Neural cell (in vitro differentiated cells): Measurements from ENCODE around the gene XG. TPM values are rescaled to one million over a fixed set of nuclear protein-coding genes. Genes with fewer than 3 reads are reported as not detected.

Experiments used
- H2AFZ ChIP-seq: fragments of 200-600, 300-800 bp; sonication (generic), shearing (Covaris generic); 2 replicates; pipeline ENCODE4 v1.6.0; 2014; ENCODE audit warnings: low read depth, mild to moderate bottlenecking, antibody characterized with exemption, low read length, moderate library complexity
- H3F3A ChIP-seq: fragments of 200-600 bp; shearing (Covaris generic); 2 replicates; pipeline ENCODE4 v1.6.1; 2016; ENCODE audit warnings: mild to moderate bottlenecking, moderate library complexity, mixed read lengths, antibody characterized with exemption, low read length; ENCODE audit not compliant: insufficient read depth, poor library complexity, severe bottlenecking
- H3K27ac ChIP-seq: fragments of 200-600, 300-800 bp; sonication (generic), shearing (Covaris generic); 2 replicates; pipeline ENCODE4 v1.5.1; 2014; ENCODE audit warnings: mild to moderate bottlenecking, low read length, moderate library complexity
- H3K27me3 ChIP-seq: fragments of 300-800, 200-600 bp; sonication (generic), shearing (Covaris generic); 2 replicates; pipeline ENCODE4 v1.6.0; 2014; ENCODE audit warnings: mild to moderate bottlenecking, low read depth, low read length, moderate library complexity; ENCODE audit not compliant: insufficient read depth
- H3K36me3 ChIP-seq: fragments of 300-800, 200-600 bp; sonication (generic), shearing (Covaris generic); 2 replicates; pipeline ENCODE4 v1.5.1; 2014; ENCODE audit warnings: mild to moderate bottlenecking, antibody characterized with exemption, low read length, moderate library complexity; ENCODE audit not compliant: insufficient read depth
- H3K4me2 ChIP-seq: fragments of 300-800, 200-600 bp; sonication (generic), shearing (Covaris generic); 2 replicates; pipeline ENCODE4 v1.6.0; 2014; ENCODE audit warnings: mild to moderate bottlenecking, low read length
- H3K4me3 ChIP-seq: fragments of 300-800, 200-600 bp; sonication (generic), shearing (Covaris generic); 2 replicates; pipeline ENCODE4 v1.5.1; 2014; ENCODE audit warnings: mild to moderate bottlenecking, low read length, moderate library complexity
- H3K79me2 ChIP-seq: fragments of 200-600 bp; shearing (Covaris generic); replicated peaks from 2 replicates; pipeline ENCODE4 v1.6.0; 2014; ENCODE audit warnings: mild to moderate bottlenecking, low read length, moderate library complexity; ENCODE audit not compliant: insufficient read depth
- H3K9ac ChIP-seq: fragments of 300-800, 200-600 bp; sonication (generic), shearing (Covaris generic); 2 replicates; pipeline ENCODE4 v1.6.1; 2016; ENCODE audit warnings: mild to moderate bottlenecking, low read length, mixed read lengths
- H3K9me2 ChIP-seq: fragments of 200-600 bp; shearing (Covaris generic); 2 replicates; pipeline ENCODE4 v1.6.1; 2016; ENCODE audit warnings: mild to moderate bottlenecking, low read length, mixed read lengths; ENCODE audit not compliant: insufficient read depth
- H3K9me3 ChIP-seq: fragments of 200-600, 300-800 bp; sonication (generic), shearing (Covaris generic); 2 replicates; pipeline ENCODE4 v1.6.1; 2016; ENCODE audit warnings: mild to moderate bottlenecking, mixed run types, low read length, moderate library complexity, mixed read lengths
- H4K20me1 ChIP-seq: fragments of 200-600 bp; shearing (Covaris generic); 2 replicates; pipeline ENCODE4 v1.6.1; 2016; ENCODE audit warnings: mild to moderate bottlenecking, mixed run types; ENCODE audit not compliant: insufficient read depth
- EP300 ChIP-seq: fragments of 450-650 bp; conservative IDR thresholded peaks from 2 replicates; pipeline ENCODE4 v1.6.1; 2014; ENCODE audit warnings: antibody characterized with exemption, mild to moderate bottlenecking, moderate library complexity; ENCODE audit not compliant: poor library complexity, severe bottlenecking
- EZH2 ChIP-seq: fragments of 200-600, 300-800 bp; shearing (Covaris generic), sonication (generic); IDR thresholded peaks from 2 replicates; pipeline ENCODE4 v1.6.1; 2014; ENCODE audit warnings: antibody characterized with exemption, low read length, borderline replicate concordance, mild to moderate bottlenecking; ENCODE audit not compliant: insufficient read depth, poor library complexity, severe bottlenecking
- MXI1 ChIP-seq: fragments of 450-650 bp; conservative IDR thresholded peaks from 2 replicates; pipeline ENCODE4 v1.6.1; 2014; ENCODE audit warnings: antibody characterized with exemption, mild to moderate bottlenecking; ENCODE audit not compliant: poor library complexity, severe bottlenecking
- POLR2AphosphoS5 ChIP-seq: IDR thresholded peaks from 2 replicates; pipeline ENCODE4 v1.6.1; 2012
- RAD21 ChIP-seq: fragments of 450-650 bp; conservative IDR thresholded peaks from 2 replicates; pipeline ENCODE4 v1.6.1; 2014; ENCODE audit warnings: antibody characterized with exemption, mild to moderate bottlenecking, moderate library complexity
- SMC3 ChIP-seq: fragments of 450-650 bp; conservative IDR thresholded peaks from 2 replicates; pipeline ENCODE4 v1.6.1; 2014; ENCODE audit warnings: antibody characterized with exemption, mild to moderate bottlenecking, moderate library complexity; ENCODE audit not compliant: poor library complexity
- TAF1 ChIP-seq: IDR thresholded peaks from 2 replicates; pipeline ENCODE4 v1.6.1; 2012; ENCODE audit warnings: low read depth
- polyA plus RNA-seq: library from polyadenylated mRNA; depleted of rRNA; stranded (reverse); fragments of >200 nt; gene quantifications from 2 replicates; pipeline ENCODE4 v1.2.3, GENCODE V29; 2014
- TF ChIP-seq, protein P1 (sequence below): IDR thresholded peaks from 2 replicates; pipeline ENCODE4 v1.6.1; 2012; ENCODE audit warnings: borderline replicate concordance
- TF ChIP-seq, protein P2 (sequence below): fragments of 450-650 bp; IDR thresholded peaks from 2 replicates; pipeline ENCODE4 v1.5.1; 2014; ENCODE audit warnings: antibody characterized with exemption, mild to moderate bottlenecking, moderate library complexity; ENCODE audit not compliant: poor library complexity, severe bottlenecking

Gene XG
- polyA plus RNA-seq, 1 donor from 2014 or later: 0.37 TPM

DNA sequence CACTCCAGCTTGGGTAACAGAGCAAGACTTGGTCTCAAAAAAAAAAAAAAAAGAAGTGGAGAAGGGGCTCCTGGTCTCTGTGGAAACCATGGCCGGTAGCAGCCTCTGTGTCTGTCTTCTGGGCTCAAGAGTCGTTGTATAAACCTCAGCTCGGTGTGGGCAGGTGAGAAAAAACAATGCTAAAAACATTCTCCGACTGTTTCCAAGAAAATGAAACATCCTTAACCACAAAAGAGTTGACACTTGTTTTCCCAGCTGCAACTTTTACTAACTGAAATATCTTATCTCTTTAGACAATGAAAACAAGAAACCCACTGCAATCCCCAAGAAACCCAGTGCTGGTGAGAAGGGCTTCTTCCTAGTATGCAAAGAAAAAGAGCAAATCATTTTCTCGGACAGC lies 34.5 kb upstream of the XG start:
- Histone ChIP-seq H3K27me3 (no peaks in the 10 kb centered on the region), H3K4me3 (no peak overlapping the region), H3F3A (no peaks in the 10 kb centered on the region), H3K4me2 (no peak overlapping the region), H3K9me2 (no peaks in the 10 kb centered on the region), H3K9me3 (no peaks in the 10 kb centered on the region), H3K27ac (no peak overlapping the region), H4K20me1 (no peaks in the 10 kb centered on the region), H3K79me2 (no peaks in the 10 kb centered on the region), H3K36me3 (no peaks in the 10 kb centered on the region), H3K9ac (no peak overlapping the region), H2AFZ (no peak overlapping the region)
- TF ChIP-seq, protein P1, sequence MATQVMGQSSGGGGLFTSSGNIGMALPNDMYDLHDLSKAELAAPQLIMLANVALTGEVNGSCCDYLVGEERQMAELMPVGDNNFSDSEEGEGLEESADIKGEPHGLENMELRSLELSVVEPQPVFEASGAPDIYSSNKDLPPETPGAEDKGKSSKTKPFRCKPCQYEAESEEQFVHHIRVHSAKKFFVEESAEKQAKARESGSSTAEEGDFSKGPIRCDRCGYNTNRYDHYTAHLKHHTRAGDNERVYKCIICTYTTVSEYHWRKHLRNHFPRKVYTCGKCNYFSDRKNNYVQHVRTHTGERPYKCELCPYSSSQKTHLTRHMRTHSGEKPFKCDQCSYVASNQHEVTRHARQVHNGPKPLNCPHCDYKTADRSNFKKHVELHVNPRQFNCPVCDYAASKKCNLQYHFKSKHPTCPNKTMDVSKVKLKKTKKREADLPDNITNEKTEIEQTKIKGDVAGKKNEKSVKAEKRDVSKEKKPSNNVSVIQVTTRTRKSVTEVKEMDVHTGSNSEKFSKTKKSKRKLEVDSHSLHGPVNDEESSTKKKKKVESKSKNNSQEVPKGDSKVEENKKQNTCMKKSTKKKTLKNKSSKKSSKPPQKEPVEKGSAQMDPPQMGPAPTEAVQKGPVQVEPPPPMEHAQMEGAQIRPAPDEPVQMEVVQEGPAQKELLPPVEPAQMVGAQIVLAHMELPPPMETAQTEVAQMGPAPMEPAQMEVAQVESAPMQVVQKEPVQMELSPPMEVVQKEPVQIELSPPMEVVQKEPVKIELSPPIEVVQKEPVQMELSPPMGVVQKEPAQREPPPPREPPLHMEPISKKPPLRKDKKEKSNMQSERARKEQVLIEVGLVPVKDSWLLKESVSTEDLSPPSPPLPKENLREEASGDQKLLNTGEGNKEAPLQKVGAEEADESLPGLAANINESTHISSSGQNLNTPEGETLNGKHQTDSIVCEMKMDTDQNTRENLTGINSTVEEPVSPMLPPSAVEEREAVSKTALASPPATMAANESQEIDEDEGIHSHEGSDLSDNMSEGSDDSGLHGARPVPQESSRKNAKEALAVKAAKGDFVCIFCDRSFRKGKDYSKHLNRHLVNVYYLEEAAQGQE: no peak
- no peak for TF ChIP-seq POLR2AphosphoS5
- no peak for TF ChIP-seq RAD21
- no peak for TF ChIP-seq SMC3
- TF ChIP-seq TAF1: no peak
- TF ChIP-seq EP300: no peak
- no peak for TF ChIP-seq EZH2
- TF ChIP-seq MXI1: no peak
- TF ChIP-seq, protein P2, sequence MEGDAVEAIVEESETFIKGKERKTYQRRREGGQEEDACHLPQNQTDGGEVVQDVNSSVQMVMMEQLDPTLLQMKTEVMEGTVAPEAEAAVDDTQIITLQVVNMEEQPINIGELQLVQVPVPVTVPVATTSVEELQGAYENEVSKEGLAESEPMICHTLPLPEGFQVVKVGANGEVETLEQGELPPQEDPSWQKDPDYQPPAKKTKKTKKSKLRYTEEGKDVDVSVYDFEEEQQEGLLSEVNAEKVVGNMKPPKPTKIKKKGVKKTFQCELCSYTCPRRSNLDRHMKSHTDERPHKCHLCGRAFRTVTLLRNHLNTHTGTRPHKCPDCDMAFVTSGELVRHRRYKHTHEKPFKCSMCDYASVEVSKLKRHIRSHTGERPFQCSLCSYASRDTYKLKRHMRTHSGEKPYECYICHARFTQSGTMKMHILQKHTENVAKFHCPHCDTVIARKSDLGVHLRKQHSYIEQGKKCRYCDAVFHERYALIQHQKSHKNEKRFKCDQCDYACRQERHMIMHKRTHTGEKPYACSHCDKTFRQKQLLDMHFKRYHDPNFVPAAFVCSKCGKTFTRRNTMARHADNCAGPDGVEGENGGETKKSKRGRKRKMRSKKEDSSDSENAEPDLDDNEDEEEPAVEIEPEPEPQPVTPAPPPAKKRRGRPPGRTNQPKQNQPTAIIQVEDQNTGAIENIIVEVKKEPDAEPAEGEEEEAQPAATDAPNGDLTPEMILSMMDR: no peak

DNA sequence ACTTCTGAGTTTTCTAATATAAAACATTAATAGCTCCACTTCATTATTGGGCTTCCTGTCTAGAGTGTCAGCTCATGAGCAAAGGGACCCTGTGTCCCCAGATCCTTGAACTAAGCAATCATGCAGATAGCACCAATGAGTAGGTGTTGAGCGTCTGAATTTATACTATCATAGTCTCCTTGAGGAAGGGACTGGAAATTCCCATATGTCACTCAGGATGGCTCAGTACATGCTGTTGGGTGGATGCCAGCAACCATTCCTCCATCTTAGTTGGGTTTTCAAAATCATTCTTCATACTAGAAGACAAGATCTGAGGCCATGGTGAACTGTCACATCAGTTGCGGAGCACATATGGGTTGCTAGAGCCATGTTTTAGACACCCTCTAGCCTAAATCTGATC lies 33.0 kb upstream of the XG start:
- Histone ChIP-seq H3K36me3 (no peaks in the 10 kb centered on the region), H3K27ac (no peak overlapping the region), H3K4me2 (no peak overlapping the region), H3K79me2 (no peaks in the 10 kb centered on the region), H2AFZ (no peak overlapping the region), H3K27me3 (no peaks in the 10 kb centered on the region), H3K4me3 (no peak overlapping the region), H3F3A (no peaks in the 10 kb centered on the region), H3K9me2 (no peaks in the 10 kb centered on the region), H3K9me3 (no peaks in the 10 kb centered on the region), H4K20me1 (no peaks in the 10 kb centered on the region), H3K9ac (no peak overlapping the region)
- TF ChIP-seq, protein P1: no peak
- TF ChIP-seq MXI1: no peak
- TF ChIP-seq TAF1: no peak
- TF ChIP-seq, protein P2: no peak
